ENCODE measurements around the gene RAP2A.

GRCh38 chr13:97499181-97499580, 65.2 kb downstream of the RAP2A start:
- TF ChIP-seq CTCF (IDR thresholded peaks at IDR 0.05; ENCODE audit: borderline replicate concordance, extremely low read depth, low read length, poor library complexity, severe bottlenecking) (no peak), EZH2 (IDR thresholded peaks at IDR 0.05; ENCODE audit: borderline replicate concordance, low read depth, low read length, severe bottlenecking) (no peak)

Data from DND-41 (cell line).